HK-2 (cell line): Measurements from ENCODE around the gene PPP1R14B.

Experiments
- DNase-seq: peaks from one replicate; pipeline ENCODE4 v3.0.0-alpha.2; 2018; ENCODE audit not compliant: unreplicated experiment

The PPP1R14B gene

GRCh38 chr11:64281957-64282770 is 35.4 kb upstream of the PPP1R14B start:
- DNase-seq, result no peak

GRCh38 chr11:64278576-64279190 is 31.9 kb upstream of the PPP1R14B start:
- DNase-seq, result no peak

- DNase-seq, result no peak
Measured at GRCh38 chr11:64276653-64277431, 30.1 kb upstream of the PPP1R14B start.

GRCh38 chr11:64275841-64276240 is 29.1 kb upstream of the PPP1R14B start:
- no peak for DNase-seq

- no peak for DNase-seq
Measured at GRCh38 chr11:64275031-64275800, 28.5 kb upstream of the PPP1R14B start.

GRCh38 chr11:64269540-64270220 is 22.9 kb upstream of the PPP1R14B start:
- peak; percentile 93 for DNase-seq

- DNase-seq, result peak; percentile 55
Measured at GRCh38 chr11:64268893-64269539, 22.3 kb upstream of the PPP1R14B start.

GRCh38 chr11:64268025-64268892 is 21.5 kb upstream of the PPP1R14B start:
- peak; percentile 20 for DNase-seq

- no peak for DNase-seq
Measured at GRCh38 chr11:64267207-64267945, 20.6 kb upstream of the PPP1R14B start.

- no peak for DNase-seq
Measured at GRCh38 chr11:64266339-64266738, 19.6 kb upstream of the PPP1R14B start.

- DNase-seq, result no peak
Measured at GRCh38 chr11:64265176-64266160, 18.7 kb upstream of the PPP1R14B start.

GRCh38 chr11:64264371-64264852 is 17.7 kb upstream of the PPP1R14B start:
- DNase-seq, result no peak

GRCh38 chr11:64263947-64264317 is 17.2 kb upstream of the PPP1R14B start:
- no peak for DNase-seq

- peak; percentile 53 for DNase-seq
Measured at GRCh38 chr11:64263021-64263946, 16.5 kb upstream of the PPP1R14B start.

- DNase-seq, result no peak
Measured at GRCh38 chr11:64262271-64263002, 15.7 kb upstream of the PPP1R14B start.

- DNase-seq, result no peak
Measured at GRCh38 chr11:64261556-64262080, 14.9 kb upstream of the PPP1R14B start.
